ENCODE measurements around the gene SIK3.

The SIK3 gene

GRCh38 chr11:116973270-116973669 lies 125.0 kb downstream of the SIK3 start:
- TF ChIP-seq REST (IDR thresholded peaks at IDR 0.05; ENCODE audit: insufficient read depth in 1 of 2, low read depth in 2 of 2, low read length in 2 of 2) (no peak), TAF1 (IDR thresholded peaks at IDR 0.05; ENCODE audit: borderline replicate concordance, insufficient read depth, low read length) (no peak), SIN3A (IDR thresholded peaks at IDR 0.05; ENCODE audit: borderline replicate concordance, insufficient read depth, low read length) (no peak), POLR2AphosphoS5 (IDR thresholded peaks at IDR 0.05; ENCODE audit: low read depth, low read length) (no peak), FOXP2 (optimal IDR thresholded peaks at IDR 0.05; ENCODE audit: borderline replicate concordance, extremely low read depth, extremely low read length, insufficient read depth) (no peak)

GRCh38 chr11:116972691-116973090 lies 125.5 kb downstream of the SIK3 start:
- TF ChIP-seq POLR2AphosphoS5 (IDR thresholded peaks at IDR 0.05; ENCODE audit: low read depth, low read length) (no peak), TAF1 (IDR thresholded peaks at IDR 0.05; ENCODE audit: borderline replicate concordance, insufficient read depth, low read length) (no peak), REST (IDR thresholded peaks at IDR 0.05; ENCODE audit: insufficient read depth in 1 of 2, low read depth in 2 of 2, low read length in 2 of 2) (no peak), SIN3A (IDR thresholded peaks at IDR 0.05; ENCODE audit: borderline replicate concordance, insufficient read depth, low read length) (no peak)

GRCh38 chr11:116970485-116971292 lies 127.5 kb downstream of the SIK3 start:
- no peak for TF ChIP-seq SIN3A (IDR thresholded peaks at IDR 0.05; ENCODE audit: borderline replicate concordance, insufficient read depth, low read length)

GRCh38 chr11:116969694-116970093 lies 128.5 kb downstream of the SIK3 start:
- TF ChIP-seq TAF1 (IDR thresholded peaks at IDR 0.05; ENCODE audit: borderline replicate concordance, insufficient read depth, low read length) (no peak), REST (IDR thresholded peaks at IDR 0.05; ENCODE audit: insufficient read depth in 1 of 2, low read depth in 2 of 2, low read length in 2 of 2) (no peak), POLR2AphosphoS5 (IDR thresholded peaks at IDR 0.05; ENCODE audit: low read depth, low read length) (no peak), FOXP2 (optimal IDR thresholded peaks at IDR 0.05; ENCODE audit: borderline replicate concordance, extremely low read depth, extremely low read length, insufficient read depth) (no peak)

GRCh38 chr11:116964269-116964668 lies 134.0 kb downstream of the SIK3 start:
- TF ChIP-seq FOXP2 (optimal IDR thresholded peaks at IDR 0.05; ENCODE audit: borderline replicate concordance, extremely low read depth, extremely low read length, insufficient read depth): no peak
- no peak for TF ChIP-seq TAF1 (IDR thresholded peaks at IDR 0.05; ENCODE audit: borderline replicate concordance, insufficient read depth, low read length)
- no peak for TF ChIP-seq SIN3A (IDR thresholded peaks at IDR 0.05; ENCODE audit: borderline replicate concordance, insufficient read depth, low read length)
- no peak for TF ChIP-seq POLR2AphosphoS5 (IDR thresholded peaks at IDR 0.05; ENCODE audit: low read depth, low read length)
- TF ChIP-seq REST (IDR thresholded peaks at IDR 0.05; ENCODE audit: insufficient read depth in 1 of 2, low read depth in 2 of 2, low read length in 2 of 2): no peak
